CD14-positive monocyte (primary cell): ENCODE data around the gene DDX31. TPM values are rescaled to one million over a fixed set of nuclear protein-coding genes. Genes with fewer than 3 reads are reported as not detected.

ENCODE experiments used
- DNase-seq, 3 donors: peaks; one replicate each; pipeline ENCODE4 v3.0.0-alpha.2; 2011 to 2022
- H2AFZ ChIP-seq: 2 replicates; pipeline ENCODE4 v1.6.0; 2012; ENCODE audit warnings: mild to moderate bottlenecking, low read depth, low read length, inconsistent platforms; ENCODE audit not compliant: insufficient read depth, poor library complexity, severe bottlenecking
- H3K27ac ChIP-seq, 2 donors: 1 replicate in 1 of 2; 2 replicates in 1 of 2; pipeline ENCODE4 v1.5.1; 2012 to 2013; ENCODE audit warnings: low read length in 2 of 2, control low read depth in 1 of 2, inconsistent platforms in 1 of 2, low read depth in 1 of 2, mild to moderate bottlenecking in 1 of 2
- H3K27me3 ChIP-seq, 2 donors: one replicate each; pipeline versions ENCODE4 v1.6.0 to v1.6.1; 2011 to 2013; ENCODE audit warnings: low read length in 2 of 2; ENCODE audit not compliant: control insufficient read depth in 2 of 2, insufficient read depth in 2 of 2
- H3K36me3 ChIP-seq, 2 donors: replicated peaks in 1 of 2; 1 replicate in 1 of 2; 2 replicates in 1 of 2; pipeline versions ENCODE4 v1.5.1 to v1.6.1; 2012 to 2013; ENCODE audit warnings: low read length in 2 of 2, control low read depth in 1 of 2, inconsistent platforms in 1 of 2, mild to moderate bottlenecking in 1 of 2; ENCODE audit not compliant: insufficient read depth in 2 of 2, control insufficient read depth in 1 of 2
- H3K4me1 ChIP-seq, 2 donors: 1 replicate in 1 of 2; 2 replicates in 1 of 2; pipeline versions ENCODE4 v1.5.1 to v1.6.1; 2012 to 2013; ENCODE audit warnings: low read length in 2 of 2, control low read depth in 1 of 2, inconsistent platforms in 1 of 2, mild to moderate bottlenecking in 1 of 2, moderate library complexity in 1 of 2; ENCODE audit not compliant: insufficient read depth in 2 of 2, control insufficient read depth in 1 of 2
- H3K4me2 ChIP-seq: replicated peaks from 2 replicates; pipeline ENCODE3; 2012; ENCODE audit warnings: low read length, moderate library complexity, mild to moderate bottlenecking; ENCODE audit not compliant: poor library complexity, severe bottlenecking; ENCODE audit errors: extremely low read depth
- H3K4me3 ChIP-seq, 3 experiments: fragments of 200-600 bp in 1 of 3; sonication (generic) in 1 of 3; replicated peaks in 1 of 3; 1 replicate in 2 of 3; 2 replicates in 1 of 3; pipeline ENCODE4 v1.5.1; 2011 to 2013; ENCODE audit warnings: low read length in 3 of 3, mild to moderate bottlenecking in 3 of 3, control low read depth in 2 of 3, low read depth in 2 of 3, inconsistent platforms in 1 of 3, moderate library complexity in 1 of 3
- H3K79me2 ChIP-seq: 2 replicates; pipeline ENCODE4 v1.6.0; 2012; ENCODE audit warnings: mild to moderate bottlenecking, control low read depth, inconsistent platforms, low read length, moderate library complexity; ENCODE audit not compliant: insufficient read depth
- H3K9ac ChIP-seq: 2 replicates; pipeline ENCODE4 v1.6.0; 2017; ENCODE audit warnings: low read length, mild to moderate bottlenecking; ENCODE audit not compliant: insufficient read depth, poor library complexity, severe bottlenecking
- H3K9me3 ChIP-seq, 2 donors: replicated peaks in 1 of 2; 1 replicate in 1 of 2; 2 replicates in 1 of 2; pipeline versions ENCODE4 v1.5.1 to v1.6.1; 2012 to 2013; ENCODE audit warnings: low read length in 2 of 2, control low read depth in 1 of 2; ENCODE audit not compliant: control insufficient read depth in 1 of 2, insufficient read depth in 1 of 2
- H4K20me1 ChIP-seq: 2 replicates; pipeline ENCODE4 v1.6.0; 2012; ENCODE audit warnings: mild to moderate bottlenecking, low read length, control low read depth, moderate library complexity; ENCODE audit not compliant: insufficient read depth
- H3K27ac Mint-ChIP-seq, 7 donors: one replicate each; pipeline ENCODE4 v1.8.0; 2020; ENCODE audit warnings: mild to moderate bottlenecking in 7 of 7, mixed read lengths in 7 of 7, moderate library complexity in 6 of 7, inconsistent platforms in 2 of 7
- H3K27me3 Mint-ChIP-seq, 3 donors: one replicate each; pipeline ENCODE4 v1.8.0; 2021 to 2022; ENCODE audit warnings: low read depth in 3 of 3, mild to moderate bottlenecking in 3 of 3, mixed read lengths in 3 of 3, moderate library complexity in 3 of 3, inconsistent platforms in 1 of 3
- H3K36me3 Mint-ChIP-seq, 2 donors: one replicate each; pipeline ENCODE4 v1.8.0; 2020; ENCODE audit warnings: mixed read lengths in 2 of 2, inconsistent platforms in 1 of 2, mild to moderate bottlenecking in 1 of 2
- H3K4me1 Mint-ChIP-seq: one replicate; pipeline ENCODE4 v1.8.0; 2020; ENCODE audit warnings: mild to moderate bottlenecking, mixed read lengths
- H3K4me3 Mint-ChIP-seq, 2 donors: one replicate each; pipeline ENCODE4 v1.8.0; 2020; ENCODE audit warnings: mild to moderate bottlenecking in 2 of 2, mixed read lengths in 2 of 2, moderate library complexity in 1 of 2
- H3K9me3 Mint-ChIP-seq, 7 donors: one replicate each; pipeline ENCODE4 v1.8.0; 2020 to 2022; ENCODE audit warnings: mixed read lengths in 7 of 7, mild to moderate bottlenecking in 6 of 7, moderate library complexity in 6 of 7, inconsistent platforms in 2 of 7
- CTCF ChIP-seq: fragments of 200-600 bp; IDR thresholded peaks from one replicate; pipeline ENCODE4 v1.8.0; 2022; ENCODE audit warnings: antibody characterized with exemption, mild to moderate bottlenecking
- whole genome bisulfite sequencing: methylation state at CpG from one replicate; pipeline ENCODE4 v1.1.5; 2013; ENCODE audit warnings: missing lambda C conversion rate; ENCODE audit not compliant: insufficient coverage; 5-methylcytosine and 5-hydroxymethylcytosine counted together
- intact Hi-C, 2 donors: fragments of 100-400 bp; cut with micrococcal nuclease; formaldehyde crosslinking; loops; one replicate each; pipeline versions ENCODE4 v1.15.0 to v1.15.1; 2023
- polyA plus RNA-seq, 3 donors: library from polyadenylated mRNA; depleted of rRNA in 1 of 3; unstranded in 2 of 3; stranded (reverse) in 1 of 3; fragments of 300-500 nt in 2 of 3; fragments of >200 nt in 1 of 3; fragmentation: Illumina TruSeq in 2 of 3; gene quantifications; 1 replicate in 2 of 3; 2 replicates in 1 of 3; pipeline ENCODE4 v1.2.3, GENCODE V29; 2012 to 2021

The DDX31 gene
- polyA plus RNA-seq, 3 donors: 1.1 to 4.2 (median 1.5) TPM

DNA sequence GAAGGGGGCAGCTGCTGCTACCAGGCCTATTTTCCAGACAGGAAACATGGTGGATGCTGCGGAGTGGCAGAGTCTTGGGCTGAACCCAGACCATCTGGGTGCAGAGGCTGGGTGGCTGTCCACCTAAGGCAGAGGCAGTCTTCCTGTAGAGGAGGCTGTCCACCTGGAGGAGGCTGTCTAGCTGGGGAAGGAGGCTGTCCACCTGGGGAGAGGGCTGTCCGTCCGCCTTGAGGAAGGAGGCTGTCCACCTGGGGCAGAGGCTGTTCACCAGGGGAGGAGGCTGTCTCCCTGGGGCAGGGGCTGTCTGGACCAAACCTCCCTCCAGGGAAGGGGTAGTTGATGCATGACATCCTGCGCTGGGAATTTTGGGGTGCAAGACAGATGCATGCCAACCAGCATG is 126.5 kb downstream of the DDX31 start:
- Histone ChIP-seq H3K9ac (no peak overlapping the region), H3K79me2 (no peaks in the 10 kb centered on the region), H3K4me2 (no peak overlapping the region), H3K4me1 (no peaks in the 10 kb centered on the region), H3K27me3 (peaks cover 0 to 5% of the 10 kb centered on the region in 2 donors), H4K20me1 (no peaks in the 10 kb centered on the region), H3K4me3 (no peak overlapping the region), H3K27ac (no peak overlapping the region), H3K36me3 (no peaks in the 10 kb centered on the region), H2AFZ (no peak overlapping the region), H3K9me3 (no peaks in the 10 kb centered on the region)
- Mint-ChIP-seq H3K9me3 (peaks cover 0 to 2% (median 0%) of the 10 kb centered on the region in 7 donors), H3K27me3 (peaks cover 20 to 36% (median 21%) of the 10 kb centered on the region in 3 donors), H3K36me3 (no peaks in the 10 kb centered on the region), H3K4me1 (peaks cover 2% of the 10 kb centered on the region), H3K27ac (no peak overlapping the region), H3K4me3 (no peak overlapping the region)
- no peak for TF ChIP-seq CTCF
- WGBS: 94% methylated on average over 4 of the region's 4 CpGs
- intact Hi-C loops: no loop called here
- DNase-seq: no peak

Other genes starting within 250 kb of the DDX31 start
- gene BARHL1, start 87.4 kb downstream of the DDX31 start, polyA plus RNA-seq: not detected
- 1 to 10 TPM in 2 of 3 donors, under 1 TPM in 1; 0.99 to 2.7 (median 2.1) TPM for gene GTF3C4, start 481 bp upstream of the DDX31 start, polyA plus RNA-seq
- under 1 TPM in 1 of 3 donors, not detected in 2; 0.08 TPM for gene AK8, start 208.3 kb upstream of the DDX31 start, polyA plus RNA-seq
- gene SPACA9, start 208.9 kb upstream of the DDX31 start, polyA plus RNA-seq: under 1 TPM; 0.28 to 0.95 (median 0.57) TPM